BLaER1 (cell line): ENCODE data around the gene LRRC4C.

Source experiments
- H3K27ac ChIP-seq: shearing (Covaris generic); formaldehyde crosslinking; 2 replicates; pipeline ENCODE4 v1.8.1; 2022
- H3K27me3 ChIP-seq: shearing (Covaris generic); formaldehyde crosslinking; 2 replicates; pipeline ENCODE4 v1.8.1; 2022
- H3K36me3 ChIP-seq: shearing (Covaris generic); formaldehyde crosslinking; 2 replicates; pipeline ENCODE4 v1.8.1; 2022
- H3K4me1 ChIP-seq: shearing (Covaris generic); formaldehyde crosslinking; 2 replicates; pipeline ENCODE4 v1.8.1; 2022
- H3K4me2 ChIP-seq: shearing (Covaris generic); formaldehyde crosslinking; 2 replicates; pipeline ENCODE4 v1.8.1; 2022
- H3K4me3 ChIP-seq: shearing (Covaris generic); formaldehyde crosslinking; 2 replicates; pipeline ENCODE4 v1.8.1; 2022
- H3K9ac ChIP-seq: shearing (Covaris generic); formaldehyde crosslinking; 2 replicates; pipeline ENCODE4 v1.8.1; 2022
- H3K9me3 ChIP-seq: shearing (Covaris generic); formaldehyde crosslinking; 2 replicates; pipeline ENCODE4 v1.8.1; 2022
- H4K20me1 ChIP-seq: shearing (Covaris generic); formaldehyde crosslinking; 2 replicates; pipeline ENCODE4 v1.8.1; 2022
- Cebpa-rat ChIP-seq: shearing (Covaris generic); IDR thresholded peaks from 2 replicates; pipeline ENCODE4 v1.8.1; 2022

LRRC4C gene

GRCh38 chr11:40190294-40190693 is 1269.2 kb downstream of the LRRC4C start:
- Histone ChIP-seq H3K27me3 (no peaks in the 10 kb centered on the region), H3K4me3 (no peak overlapping the region), H3K36me3 (no peaks in the 10 kb centered on the region), H3K4me2 (no peak overlapping the region), H4K20me1 (no peaks in the 10 kb centered on the region), H3K9ac (no peak overlapping the region), H3K4me1 (no peaks in the 10 kb centered on the region), H3K9me3 (no peaks in the 10 kb centered on the region), H3K27ac (no peak overlapping the region)
- TF ChIP-seq Cebpa-rat: no peak

- Histone ChIP-seq H3K4me2 (no peak overlapping the region), H3K27me3 (no peaks in the 10 kb centered on the region), H4K20me1 (no peaks in the 10 kb centered on the region), H3K4me1 (no peaks in the 10 kb centered on the region), H3K27ac (no peak overlapping the region), H3K36me3 (no peaks in the 10 kb centered on the region), H3K9me3 (no peaks in the 10 kb centered on the region), H3K9ac (no peak overlapping the region), H3K4me3 (no peak overlapping the region)
- TF ChIP-seq Cebpa-rat: no peak
Measured at GRCh38 chr11:40188848-40189247, 1270.6 kb downstream of the LRRC4C start.

GRCh38 chr11:40187295-40187694 is 1272.2 kb downstream of the LRRC4C start:
- Histone ChIP-seq H3K4me3 (no peak overlapping the region), H3K27ac (no peak overlapping the region), H3K9me3 (no peaks in the 10 kb centered on the region), H3K9ac (no peak overlapping the region), H3K36me3 (no peaks in the 10 kb centered on the region), H4K20me1 (no peaks in the 10 kb centered on the region), H3K4me2 (no peak overlapping the region), H3K4me1 (no peaks in the 10 kb centered on the region), H3K27me3 (no peaks in the 10 kb centered on the region)
- TF ChIP-seq Cebpa-rat: no peak

GRCh38 chr11:40186437-40187263 is 1272.8 kb downstream of the LRRC4C start:
- peak; percentile 91 for TF ChIP-seq Cebpa-rat
- no peak overlapping the region for H3K9ac ChIP-seq

GRCh38 chr11:40185793-40186192 is 1273.7 kb downstream of the LRRC4C start:
- Histone ChIP-seq H3K9ac (no peak overlapping the region), H3K36me3 (no peaks in the 10 kb centered on the region), H3K9me3 (no peaks in the 10 kb centered on the region), H3K4me2 (no peak overlapping the region), H3K27ac (no peak overlapping the region), H3K27me3 (no peaks in the 10 kb centered on the region), H3K4me1 (no peaks in the 10 kb centered on the region), H3K4me3 (no peak overlapping the region), H4K20me1 (no peaks in the 10 kb centered on the region)
- no peak for TF ChIP-seq Cebpa-rat

More at GRCh38 chr11:40186437-40187263, 1272.8 kb downstream of the LRRC4C start:
- no peak overlapping the region for H3K27ac ChIP-seq
- H3K4me2 ChIP-seq: no peak overlapping the region
- no peaks in the 10 kb centered on the region for H3K4me1 ChIP-seq
- H3K4me3 ChIP-seq: no peak overlapping the region
- H3K36me3 ChIP-seq: no peaks in the 10 kb centered on the region
- H3K9me3 ChIP-seq: no peaks in the 10 kb centered on the region
- no peaks in the 10 kb centered on the region for H4K20me1 ChIP-seq
- H3K27me3 ChIP-seq: no peaks in the 10 kb centered on the region

GRCh38 chr11:40183073-40184064 is 1276.1 kb downstream of the LRRC4C start:
- TF ChIP-seq Cebpa-rat: no peak
- H3K4me1 ChIP-seq: no peaks in the 10 kb centered on the region
- H3K27me3 ChIP-seq: no peaks in the 10 kb centered on the region
- no peak overlapping the region for H3K27ac ChIP-seq
- no peaks in the 10 kb centered on the region for H4K20me1 ChIP-seq
- no peak overlapping the region for H3K9ac ChIP-seq
- H3K36me3 ChIP-seq: no peaks in the 10 kb centered on the region
- H3K9me3 ChIP-seq: no peaks in the 10 kb centered on the region
- H3K4me3 ChIP-seq: no peak overlapping the region
- H3K4me2 ChIP-seq: no peak overlapping the region

- no peak overlapping the region for H3K9ac ChIP-seq
- H3K27ac ChIP-seq: no peak overlapping the region
- TF ChIP-seq Cebpa-rat: no peak
- H3K4me2 ChIP-seq: no peak overlapping the region
- no peaks in the 10 kb centered on the region for H3K4me1 ChIP-seq
- H3K36me3 ChIP-seq: no peaks in the 10 kb centered on the region
- no peaks in the 10 kb centered on the region for H3K9me3 ChIP-seq
- no peaks in the 10 kb centered on the region for H3K27me3 ChIP-seq
- no peak overlapping the region for H3K4me3 ChIP-seq
- H4K20me1 ChIP-seq: no peaks in the 10 kb centered on the region
Measured at GRCh38 chr11:40179541-40179940, 1279.9 kb downstream of the LRRC4C start.

- no peaks in the 10 kb centered on the region for H4K20me1 ChIP-seq
- H3K9me3 ChIP-seq: no peaks in the 10 kb centered on the region
- no peak overlapping the region for H3K9ac ChIP-seq
- no peaks in the 10 kb centered on the region for H3K27me3 ChIP-seq
- H3K4me3 ChIP-seq: no peak overlapping the region
- H3K4me2 ChIP-seq: no peak overlapping the region
- H3K36me3 ChIP-seq: no peaks in the 10 kb centered on the region
- no peak overlapping the region for H3K27ac ChIP-seq
- no peak for TF ChIP-seq Cebpa-rat
- H3K4me1 ChIP-seq: no peaks in the 10 kb centered on the region
Measured at GRCh38 chr11:40178470-40178869, 1281.0 kb downstream of the LRRC4C start.

GRCh38 chr11:40175980-40176379 is 1283.5 kb downstream of the LRRC4C start:
- Histone ChIP-seq H3K9me3 (no peaks in the 10 kb centered on the region), H4K20me1 (no peaks in the 10 kb centered on the region), H3K36me3 (no peaks in the 10 kb centered on the region), H3K27ac (no peak overlapping the region), H3K27me3 (no peaks in the 10 kb centered on the region), H3K4me3 (no peak overlapping the region), H3K4me1 (no peaks in the 10 kb centered on the region), H3K4me2 (no peak overlapping the region), H3K9ac (no peak overlapping the region)
- TF ChIP-seq Cebpa-rat: no peak

GRCh38 chr11:40170078-40170477 is 1289.4 kb downstream of the LRRC4C start:
- Histone ChIP-seq H3K4me1 (no peaks in the 10 kb centered on the region), H3K4me3 (no peak overlapping the region), H3K36me3 (no peaks in the 10 kb centered on the region), H3K4me2 (no peak overlapping the region), H4K20me1 (no peaks in the 10 kb centered on the region), H3K27me3 (no peaks in the 10 kb centered on the region), H3K9me3 (no peaks in the 10 kb centered on the region), H3K9ac (no peak overlapping the region), H3K27ac (no peak overlapping the region)
- TF ChIP-seq Cebpa-rat: no peak
